ENCODE measurements around the gene TTBK1.
A peak's percentile ranks its signal among the peaks of the same experiment; 100 is the strongest.

TTBK1 gene

GRCh38 chr6:43242908-43243663 lies at the start of gene TTBK1:
Gene TTBK1, plus strand, starts transcription at chr6:43243481. Its CDS starts 3,180 bp downstream, at chr6:43246661.
- DNase-seq, result peak; percentile 36 to 43

GRCh38 chr6:43193929-43194328 lies 49.4 kb upstream of the TTBK1 start:
- DNase-seq, result peak in 1 of 2 donors; percentile 2

GRCh38 chr6:43196337-43196736 lies 46.9 kb upstream of the TTBK1 start:
- DNase-seq, result peak in 1 of 2 donors; percentile 9

- peak in 1 of 2 donors; percentile 3 for DNase-seq
Observed at GRCh38 chr6:43199912-43200311, 43.4 kb upstream of the TTBK1 start.

- DNase-seq, result peak in 1 of 2 donors; percentile 1
Observed at GRCh38 chr6:43200541-43200940, 42.7 kb upstream of the TTBK1 start.

GRCh38 chr6:43202451-43202850 lies 40.8 kb upstream of the TTBK1 start:
- no peak for DNase-seq

- DNase-seq, result no peak
Observed at GRCh38 chr6:43203029-43203717, 40.1 kb upstream of the TTBK1 start.

- DNase-seq, result no peak
Observed at GRCh38 chr6:43203718-43204095, 39.6 kb upstream of the TTBK1 start.

GRCh38 chr6:43204271-43205105 lies 38.8 kb upstream of the TTBK1 start:
- no peak for DNase-seq

- DNase-seq, result no peak
Observed at GRCh38 chr6:43205849-43206248, 37.4 kb upstream of the TTBK1 start.

- no peak for DNase-seq
Observed at GRCh38 chr6:43207286-43207685, 36.0 kb upstream of the TTBK1 start.

- no peak for DNase-seq
Observed at GRCh38 chr6:43211955-43212354, 31.3 kb upstream of the TTBK1 start.

GRCh38 chr6:43213431-43213830 lies 29.9 kb upstream of the TTBK1 start:
- DNase-seq, result no peak

- no peak for DNase-seq
Observed at GRCh38 chr6:43215066-43215465, 28.2 kb upstream of the TTBK1 start.

- no peak for DNase-seq
Observed at GRCh38 chr6:43216200-43216599, 27.1 kb upstream of the TTBK1 start.

- DNase-seq, result no peak
Observed at GRCh38 chr6:43217351-43217750, 25.9 kb upstream of the TTBK1 start.

- no peak for DNase-seq
Observed at GRCh38 chr6:43219119-43219518, 24.2 kb upstream of the TTBK1 start.

GRCh38 chr6:43219814-43220213 lies 23.5 kb upstream of the TTBK1 start:
- DNase-seq, result no peak

- DNase-seq, result no peak
Observed at GRCh38 chr6:43220439-43220951, 22.8 kb upstream of the TTBK1 start.

GRCh38 chr6:43221046-43221972 lies 22.0 kb upstream of the TTBK1 start:
- no peak for DNase-seq

GRCh38 chr6:43222418-43223059 lies 20.7 kb upstream of the TTBK1 start:
- no peak for DNase-seq

- DNase-seq, result no peak
Observed at GRCh38 chr6:43223175-43223574, 20.1 kb upstream of the TTBK1 start.
